K562 (cell line): ENCODE data around the gene MEF2D. TPM values are rescaled to one million over a fixed set of nuclear protein-coding genes. Genes with fewer than 3 reads are reported as not detected.

ENCODE experiments used
- ATAC-seq: fragments of 200-7000 bp; cut with Tn5 transposase; 3 replicates; pipeline ENCODE4 v1.9.1; 2020; ENCODE audit warnings: moderate library complexity
- BruUV-seq: library from RNA; stranded (reverse); fragments of 400-500 nt; replicated peaks from 2 replicates; lab custom pipeline; 2021; lab: Mats Ljungman, UMichigan
- CTCF ChIA-PET: fragments of 300-600 bp; formaldehyde crosslinking; extraction: SDS; loops from one replicate; lab custom pipeline; 2021; ENCODE audit warnings: low intra/inter-chr PET ratio; lab: Yijun Ruan, JAX
- POLR2A ChIA-PET: fragments of 300-600, 350-650 bp; sonication (Branson Sonifier 250); formaldehyde crosslinking; extraction: SDS; loops from one replicate; lab custom pipeline; 2021; ENCODE audit warnings: antibody characterized with exemption, inconsistent platforms; lab: Yijun Ruan, JAX
- DNase-seq, 4 experiments: peaks; one replicate each; pipeline versions ENCODE4 v3.0.0 to v3.0.0-alpha.2; 2011 to 2018; ENCODE audit warnings: low spot score in 3 of 4, mixed read lengths in 3 of 4; ENCODE audit errors: extremely low read depth in 1 of 4
- FAIRE-seq: peaks from 2 replicates; lab custom pipeline; 2011; peaks lifted over from hg19 to GRCh38; lab: Jason Lieb, UNC
- H2AFZ ChIP-seq: 2 replicates; pipeline ENCODE4 v1.6.0; 2011; ENCODE audit warnings: low read depth, low read length, control low read depth, inconsistent platforms
- H3K27ac ChIP-seq: fragments of 200-600 bp; 3 replicates; pipeline ENCODE4 v1.8.0; 2011; ENCODE audit warnings: low read depth, mild to moderate bottlenecking, control low read depth, inconsistent platforms, low read length, moderate library complexity, mixed read lengths; ENCODE audit errors: extremely low read depth
- H3K27me3 ChIP-seq, 2 experiments: fragments of 300-600 bp in 1 of 2; 2 replicates in 1 of 2; 3 replicates in 1 of 2; pipeline versions ENCODE4 v1.6.0 to v1.8.0; 2011; ENCODE audit warnings: inconsistent platforms in 2 of 2, low read length in 2 of 2, mild to moderate bottlenecking in 1 of 2, mixed read lengths in 1 of 2, moderate library complexity in 1 of 2; ENCODE audit not compliant: control insufficient read depth in 2 of 2, insufficient read depth in 2 of 2
- H3K36me3 ChIP-seq: fragments of 300-600 bp; 3 replicates; pipeline ENCODE4 v1.8.0; 2011; ENCODE audit warnings: mild to moderate bottlenecking, low read length, inconsistent platforms; ENCODE audit not compliant: control insufficient read depth, insufficient read depth
- H3K4me1 ChIP-seq, 2 experiments: fragments of 200-600 bp in 1 of 2; replicated peaks in 1 of 2; 2 replicates in 1 of 2; 3 replicates in 1 of 2; pipeline versions ENCODE4 v1.5.1 to v1.8.0; 2011; ENCODE audit warnings: inconsistent platforms in 2 of 2, low read length in 2 of 2, mild to moderate bottlenecking in 1 of 2, mixed read lengths in 1 of 2, moderate library complexity in 1 of 2; ENCODE audit not compliant: control insufficient read depth in 2 of 2, insufficient read depth in 2 of 2
- H3K4me2 ChIP-seq: 2 replicates; pipeline ENCODE4 v1.6.1; 2011; ENCODE audit warnings: low read length, control low read depth, inconsistent platforms, mixed read lengths; ENCODE audit not compliant: insufficient read depth
- H3K4me3 ChIP-seq: fragments of 200-600 bp; sonication (generic), shearing (Covaris generic); 2 replicates; pipeline ENCODE4 v1.5.1; 2016; ENCODE audit warnings: control low read depth, inconsistent platforms
- H3K79me2 ChIP-seq: fragments of 200-600 bp; 3 replicates; pipeline ENCODE4 v1.8.0; 2011; ENCODE audit warnings: low read length, inconsistent platforms; ENCODE audit not compliant: control insufficient read depth, insufficient read depth
- H3K9ac ChIP-seq, 2 experiments: 2 replicates each; pipeline versions ENCODE4 v1.6.0 to v1.6.1; 2011; ENCODE audit warnings: low read depth in 2 of 2, low read length in 2 of 2, control low read depth in 1 of 2, inconsistent platforms in 1 of 2, mild to moderate bottlenecking in 1 of 2, mixed read lengths in 1 of 2; ENCODE audit not compliant: insufficient read depth in 1 of 2
- H3K9me1 ChIP-seq: one replicate; pipeline ENCODE4 v1.6.0; 2011; ENCODE audit warnings: inconsistent platforms, mild to moderate bottlenecking, low read length, moderate library complexity; ENCODE audit not compliant: control insufficient read depth, insufficient read depth
- H3K9me3 ChIP-seq: replicated peaks from 2 replicates; pipeline ENCODE4 v1.5.1; 2011; ENCODE audit warnings: low read depth, low read length, inconsistent platforms; ENCODE audit not compliant: control insufficient read depth, insufficient read depth
- H4K20me1 ChIP-seq: replicated peaks from 2 replicates; pipeline ENCODE4 v1.6.1; 2011; ENCODE audit warnings: low read length, inconsistent platforms, mixed read lengths; ENCODE audit not compliant: control insufficient read depth, insufficient read depth
- EGR1 ChIP-seq: fragments of 450-650 bp; conservative IDR thresholded peaks from 2 replicates; pipeline ENCODE4 v1.6.1; 2017; ENCODE audit warnings: mild to moderate bottlenecking
- ZNF224 ChIP-seq: sonication (generic); formaldehyde crosslinking; IDR thresholded peaks from 2 replicates; pipeline ENCODE4 v1.8.0; 2022; ENCODE audit warnings: mild to moderate bottlenecking, missing genetic modification reagents
- ZNF282 ChIP-seq: sonication (generic); formaldehyde crosslinking; IDR thresholded peaks from 2 replicates; pipeline ENCODE4 v1.8.1; 2023; ENCODE audit warnings: missing genetic modification reagents
- ZNF3 ChIP-seq: fragments of 250-450 bp; sonication (Bioruptor Pico); IDR thresholded peaks from 2 replicates; pipeline ENCODE4 v1.5.0; 2021; ENCODE audit warnings: mild to moderate bottlenecking, moderate library complexity
- ZNF644 ChIP-seq: fragments of 200-800 bp; sonication (Bioruptor generic); IDR thresholded peaks from 2 replicates; pipeline ENCODE4 v1.6.1; 2016; ENCODE audit warnings: low read depth, missing genetic modification characterization, missing compliant biosample characterization
- WGBS: fragments of 100-300 bp; shearing (Covaris generic); methylation state at CpG from one replicate; pipeline ENCODE4 v1.1.6; 2016; ENCODE audit warnings: low coverage, mixed read lengths; ENCODE audit not compliant: insufficient coverage; ENCODE audit errors: missing lambda C conversion rate; 5-methylcytosine and 5-hydroxymethylcytosine counted together
- in situ Hi-C: fragments of 300-500 bp; cut with MboI; formaldehyde crosslinking; loops from 4 replicates; pipeline ENCODE4 v1.15.0; 2018; ENCODE audit warnings: inconsistent platforms, mixed read lengths
- intact Hi-C: fragments of 100-400 bp; cut with micrococcal nuclease; formaldehyde crosslinking; loops from 2 replicates; pipeline ENCODE4 v1.14.2; 2022
- polyA plus RNA-seq, 8 experiments: library from polyadenylated mRNA; depleted of rRNA in 4 of 8; stranded (reverse) in 5 of 8; unstranded in 3 of 8; fragments of >200 nt; fragmentation: Nextera tagmentation in 2 of 8; fragmentation: Illumina TruSeq in 1 of 8; extraction: Ambion mirVana in 2 of 8; extraction: Trizol in 1 of 8; gene quantifications; 2 replicates each; pipeline versions ENCODE4 v1.2.1 to v1.2.3, GENCODE V29; 2011 to 2014; ENCODE audit warnings: inconsistent platforms in 1 of 8, missing spikeins in 1 of 8
- total RNA-seq, 7 experiments: library from RNA; depleted of rRNA in 6 of 7; stranded (reverse); fragments of >200 nt in 6 of 7; fragmentation: Illumina TruSeq in 2 of 7; extraction: Trizol in 2 of 7; gene quantifications; 2 replicates each; pipeline versions ENCODE4 v1.2.1 to v1.2.3, GENCODE V29; 2011 to 2021; ENCODE audit warnings: low replicate concordance in 1 of 7
- TF ChIP-seq, protein P1 (sequence below): fragments of 150-350 bp; conservative IDR thresholded peaks from 2 replicates; pipeline ENCODE4 v1.6.1; 2014; ENCODE audit warnings: low read length

MEF2D gene
- total and polyA plus RNA-seq, 9 of the 15 experiments (the other 6 are each of a cell fraction or from before 2014, with no cell fraction given): 0.10 to 19.5 (median 2.6) TPM

DNA sequence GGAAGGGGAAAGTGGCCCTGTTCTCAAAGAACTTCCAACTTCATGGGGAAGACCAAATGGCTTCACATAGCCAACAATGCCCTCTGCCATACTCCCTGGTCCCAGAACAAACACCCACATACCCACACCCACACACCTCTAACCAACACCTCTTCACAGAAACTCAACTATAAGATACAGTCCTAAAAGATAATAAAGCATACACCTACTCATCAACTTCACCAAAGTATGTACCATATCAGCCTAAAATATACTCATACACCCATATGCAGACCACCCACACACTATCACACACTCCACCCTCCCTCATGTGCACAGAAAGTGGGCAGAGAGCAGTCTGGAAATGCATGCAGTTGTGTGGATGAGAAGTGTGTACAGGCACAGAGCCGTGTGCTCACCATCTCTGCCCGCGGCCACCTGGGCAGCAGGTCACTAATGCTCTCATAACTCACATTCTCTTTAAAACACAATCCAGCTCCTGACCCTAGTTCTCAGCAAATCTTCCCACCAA, 44.1 kb upstream of the MEF2D start:
- TF ChIP-seq ZNF224 (CRISPR knock-in tag) (no peak), ZNF282 (CRISPR knock-in tag) (no peak), EGR1 (peak; percentile 37; the same call in 1 of the 2 replicates), ZNF3 (CRISPR knock-in tag) (no peak), ZNF644 (no peak)
- TF ChIP-seq, protein P1, sequence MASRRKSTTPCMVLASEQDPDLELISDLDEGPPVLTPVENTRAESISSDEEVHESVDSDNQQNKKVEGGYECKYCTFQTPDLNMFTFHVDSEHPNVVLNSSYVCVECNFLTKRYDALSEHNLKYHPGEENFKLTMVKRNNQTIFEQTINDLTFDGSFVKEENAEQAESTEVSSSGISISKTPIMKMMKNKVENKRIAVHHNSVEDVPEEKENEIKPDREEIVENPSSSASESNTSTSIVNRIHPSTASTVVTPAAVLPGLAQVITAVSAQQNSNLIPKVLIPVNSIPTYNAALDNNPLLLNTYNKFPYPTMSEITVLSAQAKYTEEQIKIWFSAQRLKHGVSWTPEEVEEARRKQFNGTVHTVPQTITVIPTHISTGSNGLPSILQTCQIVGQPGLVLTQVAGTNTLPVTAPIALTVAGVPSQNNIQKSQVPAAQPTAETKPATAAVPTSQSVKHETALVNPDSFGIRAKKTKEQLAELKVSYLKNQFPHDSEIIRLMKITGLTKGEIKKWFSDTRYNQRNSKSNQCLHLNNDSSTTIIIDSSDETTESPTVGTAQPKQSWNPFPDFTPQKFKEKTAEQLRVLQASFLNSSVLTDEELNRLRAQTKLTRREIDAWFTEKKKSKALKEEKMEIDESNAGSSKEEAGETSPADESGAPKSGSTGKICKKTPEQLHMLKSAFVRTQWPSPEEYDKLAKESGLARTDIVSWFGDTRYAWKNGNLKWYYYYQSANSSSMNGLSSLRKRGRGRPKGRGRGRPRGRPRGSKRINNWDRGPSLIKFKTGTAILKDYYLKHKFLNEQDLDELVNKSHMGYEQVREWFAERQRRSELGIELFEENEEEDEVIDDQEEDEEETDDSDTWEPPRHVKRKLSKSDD: no peak
- peaks cover 33% of the 10 kb centered on the region for H3K36me3 ChIP-seq
- H3K27ac ChIP-seq: no peak overlapping the region
- no peaks in the 10 kb centered on the region for H3K79me2 ChIP-seq
- 93% methylated on average over 3 of the region's 3 CpGs for WGBS
- H3K4me3 ChIP-seq: no peak overlapping the region
- H3K9me3 ChIP-seq: no peaks in the 10 kb centered on the region; the same call in 1 of the 2 replicates
- no peak overlapping the region for H3K4me2 ChIP-seq
- no peak overlapping the region for H2AFZ ChIP-seq
- no peaks in the 10 kb centered on the region for H3K9me1 ChIP-seq
- no peaks in the 10 kb centered on the region for H4K20me1 ChIP-seq
- ChIA-PET CTCF (no interaction called here), POLR2A (interaction anchor here (1.5 kb wide), 1 partner anchor 10 kb away, joined by 3 read pairs; no protein-coding TSS in a partner anchor)
- intact Hi-C loops (loop anchor here (10.0 kb wide), 1 partner anchor 60 kb away; no protein-coding TSS in a partner anchor), in situ Hi-C loops (no loop called here)
- FAIRE-seq (no peak), DNase-seq (no peak), ATAC-seq (no peak)
- no TSS peak for BruUV-seq
- no peaks in the 10 kb centered on the region for H3K27me3 ChIP-seq
- H3K9ac ChIP-seq: no peak overlapping the region; a peak in 1 of 4 replicates
- H3K4me1 ChIP-seq: no peaks in the 10 kb centered on the region
